ENCODE results near the gene OCA2.

The OCA2 gene

DNA sequence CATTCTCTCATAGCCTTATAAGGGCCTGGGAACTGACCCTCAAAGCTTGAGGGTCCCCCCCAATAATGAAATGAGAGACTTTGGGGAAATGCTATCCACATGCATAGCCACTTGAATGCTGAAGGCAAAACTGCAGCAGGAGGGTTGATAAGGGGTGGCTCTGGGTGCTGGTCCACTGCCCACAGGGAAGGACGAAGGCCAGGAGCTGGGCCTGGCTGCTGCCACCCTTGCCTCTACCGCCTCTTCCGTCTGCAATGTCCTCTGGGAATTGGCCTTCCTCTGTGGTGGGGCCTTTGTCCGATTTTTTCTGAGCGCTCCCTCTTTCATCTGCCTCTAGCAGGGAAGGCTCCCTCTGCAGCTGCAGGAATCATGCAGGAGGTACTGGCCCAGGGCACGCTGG lies 41.0 kb downstream of the OCA2 start:
- Histone ChIP-seq H3K36me3 (replicated peaks; ENCODE audit: insufficient read depth, low read length) (no peaks in the 10 kb centered on the region), H3K79me2 (ENCODE audit: low read length) (no peaks in the 10 kb centered on the region), H3K9ac (ENCODE audit: low read length) (no peak overlapping the region), H3K4me1 (ENCODE audit: low read length) (no peaks in the 10 kb centered on the region), H3K4me3 (ENCODE audit: low read length) (no peak overlapping the region), H3F3A (ENCODE audit: insufficient read depth, low read length) (no peaks in the 10 kb centered on the region), H3K27ac (ENCODE audit: low read length) (no peak overlapping the region), H3K9me2 (replicated peaks; ENCODE audit: insufficient read depth, low read length) (no peaks in the 10 kb centered on the region), H3K9me3 (replicated peaks; ENCODE audit: insufficient read depth, low read length) (no peaks in the 10 kb centered on the region), H3K27me3 (replicated peaks; ENCODE audit: insufficient read depth, low read length) (no peaks in the 10 kb centered on the region), H3K4me2 (ENCODE audit: low read depth, low read length) (no peak overlapping the region), H4K20me1 (ENCODE audit: insufficient read depth, low read length) (no peaks in the 10 kb centered on the region), H2AFZ (ENCODE audit: low read length) (no peak overlapping the region)
- no peak for DNase-seq
- no peak for TF ChIP-seq EZH2phosphoT487 (IDR thresholded peaks at IDR 0.05; ENCODE audit: low read length)
- no peak for TF ChIP-seq EZH2 (optimal IDR thresholded peaks at IDR 0.05; ENCODE audit: low read depth, low read length)
- TF ChIP-seq, protein P1, sequence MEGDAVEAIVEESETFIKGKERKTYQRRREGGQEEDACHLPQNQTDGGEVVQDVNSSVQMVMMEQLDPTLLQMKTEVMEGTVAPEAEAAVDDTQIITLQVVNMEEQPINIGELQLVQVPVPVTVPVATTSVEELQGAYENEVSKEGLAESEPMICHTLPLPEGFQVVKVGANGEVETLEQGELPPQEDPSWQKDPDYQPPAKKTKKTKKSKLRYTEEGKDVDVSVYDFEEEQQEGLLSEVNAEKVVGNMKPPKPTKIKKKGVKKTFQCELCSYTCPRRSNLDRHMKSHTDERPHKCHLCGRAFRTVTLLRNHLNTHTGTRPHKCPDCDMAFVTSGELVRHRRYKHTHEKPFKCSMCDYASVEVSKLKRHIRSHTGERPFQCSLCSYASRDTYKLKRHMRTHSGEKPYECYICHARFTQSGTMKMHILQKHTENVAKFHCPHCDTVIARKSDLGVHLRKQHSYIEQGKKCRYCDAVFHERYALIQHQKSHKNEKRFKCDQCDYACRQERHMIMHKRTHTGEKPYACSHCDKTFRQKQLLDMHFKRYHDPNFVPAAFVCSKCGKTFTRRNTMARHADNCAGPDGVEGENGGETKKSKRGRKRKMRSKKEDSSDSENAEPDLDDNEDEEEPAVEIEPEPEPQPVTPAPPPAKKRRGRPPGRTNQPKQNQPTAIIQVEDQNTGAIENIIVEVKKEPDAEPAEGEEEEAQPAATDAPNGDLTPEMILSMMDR (IDR thresholded peaks at IDR 0.05; ENCODE audit: low read length), result no peak

DNA sequence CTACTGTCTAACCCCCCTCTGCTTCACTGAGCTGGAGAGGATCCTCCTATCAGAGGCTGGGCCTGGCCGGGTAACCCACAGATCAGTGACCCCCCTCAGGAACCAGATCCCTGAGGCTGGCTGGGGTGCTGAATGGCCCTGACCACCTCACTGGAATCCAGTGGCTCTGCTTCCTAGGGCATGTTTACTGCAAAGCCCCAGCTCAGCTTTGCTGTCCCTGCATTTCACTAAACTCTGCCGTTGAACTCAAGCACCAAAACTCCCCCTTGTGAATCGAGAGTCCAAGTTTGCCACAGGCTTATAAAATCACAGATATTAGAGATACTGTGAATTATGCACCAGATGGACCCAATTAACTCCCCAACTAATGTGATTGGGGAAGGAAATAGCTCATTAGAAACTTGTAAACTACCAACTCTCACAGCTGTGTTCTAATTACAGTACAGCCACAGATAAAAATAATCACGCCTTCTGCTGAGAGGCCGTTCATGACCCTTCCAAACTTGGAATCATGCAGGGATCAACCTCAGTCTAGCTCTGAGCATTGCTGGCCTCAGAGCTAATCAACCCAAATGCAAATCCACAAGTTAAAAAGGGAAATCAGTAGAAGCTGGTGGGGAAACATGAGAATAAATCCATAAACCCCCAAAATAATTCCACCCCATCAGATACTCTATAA lies 47.0 kb downstream of the OCA2 start:
- Histone ChIP-seq H3K27me3 (replicated peaks; ENCODE audit: insufficient read depth, low read length) (no peaks in the 10 kb centered on the region), H3K4me3 (ENCODE audit: low read length) (no peak overlapping the region), H3K9me2 (replicated peaks; ENCODE audit: insufficient read depth, low read length) (no peaks in the 10 kb centered on the region), H3K9me3 (replicated peaks; ENCODE audit: insufficient read depth, low read length) (no peaks in the 10 kb centered on the region), H3K9ac (ENCODE audit: low read length) (no peak overlapping the region), H3F3A (ENCODE audit: insufficient read depth, low read length) (no peaks in the 10 kb centered on the region), H3K27ac (ENCODE audit: low read length) (no peak overlapping the region), H3K4me2 (ENCODE audit: low read depth, low read length) (no peak overlapping the region), H3K79me2 (ENCODE audit: low read length) (no peaks in the 10 kb centered on the region), H2AFZ (ENCODE audit: low read length) (no peak overlapping the region), H4K20me1 (ENCODE audit: insufficient read depth, low read length) (no peaks in the 10 kb centered on the region), H3K36me3 (replicated peaks; ENCODE audit: insufficient read depth, low read length) (no peaks in the 10 kb centered on the region), H3K4me1 (ENCODE audit: low read length) (no peaks in the 10 kb centered on the region)
- no peak for TF ChIP-seq EZH2phosphoT487 (IDR thresholded peaks at IDR 0.05; ENCODE audit: low read length)
- TF ChIP-seq EZH2 (optimal IDR thresholded peaks at IDR 0.05; ENCODE audit: low read depth, low read length), result no peak
- TF ChIP-seq, protein P1 (IDR thresholded peaks at IDR 0.05; ENCODE audit: low read length), result no peak
- no peak for DNase-seq

DNA sequence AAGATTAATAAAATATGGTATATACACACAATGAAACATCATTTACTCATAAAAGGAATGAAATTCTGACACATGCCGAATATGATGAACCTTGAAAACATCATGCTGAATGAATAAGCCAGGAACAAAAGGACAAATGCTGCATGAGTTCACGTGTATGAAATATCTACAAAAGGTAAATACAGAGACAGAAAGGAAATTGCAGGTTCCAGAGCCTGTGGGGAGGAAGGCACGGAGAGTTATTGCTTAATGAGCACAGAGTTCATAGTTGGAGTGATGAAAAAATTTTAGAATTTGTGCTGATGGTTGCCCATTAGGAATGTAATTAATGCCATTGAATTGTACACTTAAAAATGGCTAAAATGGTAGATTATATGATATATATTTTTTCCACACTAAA lies 49.5 kb downstream of the OCA2 start:
- Histone ChIP-seq H3K9me3 (replicated peaks; ENCODE audit: insufficient read depth, low read length) (no peaks in the 10 kb centered on the region), H4K20me1 (ENCODE audit: insufficient read depth, low read length) (no peaks in the 10 kb centered on the region), H2AFZ (ENCODE audit: low read length) (no peak overlapping the region), H3K4me3 (ENCODE audit: low read length) (no peak overlapping the region), H3K4me2 (ENCODE audit: low read depth, low read length) (no peak overlapping the region), H3K27ac (ENCODE audit: low read length) (no peak overlapping the region), H3K79me2 (ENCODE audit: low read length) (no peaks in the 10 kb centered on the region), H3K36me3 (replicated peaks; ENCODE audit: insufficient read depth, low read length) (no peaks in the 10 kb centered on the region), H3F3A (ENCODE audit: insufficient read depth, low read length) (no peaks in the 10 kb centered on the region), H3K9ac (ENCODE audit: low read length) (no peak overlapping the region), H3K9me2 (replicated peaks; ENCODE audit: insufficient read depth, low read length) (no peaks in the 10 kb centered on the region), H3K4me1 (ENCODE audit: low read length) (no peaks in the 10 kb centered on the region), H3K27me3 (replicated peaks; ENCODE audit: insufficient read depth, low read length) (no peaks in the 10 kb centered on the region)
- TF ChIP-seq, protein P1 (IDR thresholded peaks at IDR 0.05; ENCODE audit: low read length), result no peak
- TF ChIP-seq EZH2 (optimal IDR thresholded peaks at IDR 0.05; ENCODE audit: low read depth, low read length), result no peak
- no peak for DNase-seq
